Measurements from ENCODE around the gene ZNF683. TPM values are rescaled to one million over a fixed set of nuclear protein-coding genes. Genes with fewer than 3 reads are reported as not detected.
A peak's percentile ranks its signal among the peaks of the same experiment; 100 is the strongest.

The ZNF683 gene
- total RNA-seq, 6 experiments from 2014 or later, result 0.19 TPM; not detected in 5

GRCh38 chr1:26323382-26323781, 49.2 kb downstream of the ZNF683 start:
- H3K4me1 ChIP-seq, result no peaks in the 10 kb centered on the region
- no peak overlapping the region for H3K27ac ChIP-seq
- no peak for DNase-seq
- intact Hi-C loops (cut with DNase I), result loop anchor here (5.0 kb wide), 1 partner anchor 41 kb away; the partner anchor contains the start of gene SH3BGRL3 (in 2 of the 2)
- 94% methylated on average over 2 of the region's 2 CpGs for WGBS (ENCODE audit: insufficient coverage, low coverage, low lambda C conversion rate, missing lambda C conversion rate)
- ATAC-seq, result no peak
- no peaks in the 10 kb centered on the region for H3K27me3 ChIP-seq
- H3K4me3 ChIP-seq, result no peak overlapping the region
- TF ChIP-seq CTCF (IDR thresholded peaks at IDR 0.05), result no peak
- TF ChIP-seq POLR2A (IDR thresholded peaks at IDR 0.05), result no peak
- no peaks in the 10 kb centered on the region for H3K36me3 ChIP-seq
- H3K9me3 ChIP-seq, result no peaks in the 10 kb centered on the region

- no peak for TF ChIP-seq POLR2A (IDR thresholded peaks at IDR 0.05)
- no peak for TF ChIP-seq CTCF (IDR thresholded peaks at IDR 0.05)
Measured at GRCh38 chr1:26322042-26322331, 50.6 kb downstream of the ZNF683 start.

GRCh38 chr1:26321315-26322041, 51.1 kb downstream of the ZNF683 start:
- no peaks in the 10 kb centered on the region for H3K36me3 ChIP-seq
- WGBS (ENCODE audit: insufficient coverage, low coverage, low lambda C conversion rate, missing lambda C conversion rate), result 12% methylated on average over 13 of the region's 16 CpGs
- TF ChIP-seq CTCF (IDR thresholded peaks at IDR 0.05) (peak; percentile 86 to 90 (median 89)), POLR2A (IDR thresholded peaks at IDR 0.05) (no peak)
- ATAC-seq, result peak; percentile 93 to 96 (median 94)
- H3K4me3 ChIP-seq, result no peak overlapping the region
- H3K4me1 ChIP-seq, result no peaks in the 10 kb centered on the region
- intact Hi-C loops (cut with DNase I), result loop anchor here (5.0 kb wide), 1 partner anchor 39 kb away; the partner anchor contains the start of gene SH3BGRL3 (in 2 of the 2)
- no peaks in the 10 kb centered on the region for H3K27me3 ChIP-seq
- H3K27ac ChIP-seq, result no peak overlapping the region
- no peaks in the 10 kb centered on the region for H3K9me3 ChIP-seq
- peak; percentile 88 to 89 (median 89) for DNase-seq

More at GRCh38 chr1:26322042-26322331, 50.6 kb downstream of the ZNF683 start:
- Histone ChIP-seq H3K36me3 (no peaks in the 10 kb centered on the region), H3K27ac (no peak overlapping the region), H3K4me1 (no peaks in the 10 kb centered on the region), H3K27me3 (no peaks in the 10 kb centered on the region), H3K9me3 (no peaks in the 10 kb centered on the region), H3K4me3 (no peak overlapping the region)
- no peak for ATAC-seq
- DNase-seq, result no peak
- WGBS (ENCODE audit: insufficient coverage, low coverage, low lambda C conversion rate, missing lambda C conversion rate), result 20% methylated on average over 2 of the region's 10 CpGs
- intact Hi-C loops (cut with DNase I), result loop anchor here (5.0 kb wide), 1 partner anchor 40 kb away; the partner anchor contains the start of gene SH3BGRL3 (in 2 of the 2)

GRCh38 chr1:26320896-26321295, 51.7 kb downstream of the ZNF683 start:
- Histone ChIP-seq H3K4me1 (no peaks in the 10 kb centered on the region), H3K36me3 (no peaks in the 10 kb centered on the region), H3K9me3 (no peaks in the 10 kb centered on the region), H3K4me3 (no peak overlapping the region), H3K27ac (no peak overlapping the region), H3K27me3 (no peaks in the 10 kb centered on the region)
- DNase-seq, result no peak
- TF ChIP-seq POLR2A (IDR thresholded peaks at IDR 0.05) (no peak), CTCF (IDR thresholded peaks at IDR 0.05) (no peak)
- WGBS (ENCODE audit: insufficient coverage, low coverage, low lambda C conversion rate, missing lambda C conversion rate), result no CpG with 5 or more reads among the region's 2 CpGs
- ATAC-seq, result no peak
- intact Hi-C loops (cut with DNase I), result loop anchor here (5.0 kb wide), 1 partner anchor 39 kb away; the partner anchor contains the start of gene SH3BGRL3 (in 2 of the 2)

All from right lobe of liver (tissue), 6 donors.